Measurements from ENCODE around the gene C10orf53.

C10orf53 gene

GRCh38 chr10:49651039-49651835 lies 28.2 kb upstream of the C10orf53 start:
- Histone ChIP-seq H3K27me3 (ENCODE audit: insufficient read depth, low read depth, severe bottlenecking) (no peaks in the 10 kb centered on the region), H3K27ac (no peak overlapping the region), H3K4me3 (ENCODE audit: low read depth, low read length) (no peak overlapping the region), H3K9me3 (ENCODE audit: severe bottlenecking) (no peaks in the 10 kb centered on the region), H3K36me3 (no peaks in the 10 kb centered on the region)
- no peak for DNase-seq
- no peak for TF ChIP-seq CTCF (IDR thresholded peaks at IDR 0.05; ENCODE audit: low read depth, low read length)

GRCh38 chr10:49651917-49652316 lies 27.5 kb upstream of the C10orf53 start:
- Histone ChIP-seq H3K27ac (no peak overlapping the region), H3K36me3 (no peaks in the 10 kb centered on the region), H3K4me3 (ENCODE audit: low read depth, low read length) (no peak overlapping the region), H3K27me3 (ENCODE audit: insufficient read depth, low read depth, severe bottlenecking) (no peaks in the 10 kb centered on the region), H3K9me3 (ENCODE audit: severe bottlenecking) (no peaks in the 10 kb centered on the region)
- no peak for TF ChIP-seq CTCF (IDR thresholded peaks at IDR 0.05; ENCODE audit: low read depth, low read length)
- DNase-seq, result no peak

DNA sequence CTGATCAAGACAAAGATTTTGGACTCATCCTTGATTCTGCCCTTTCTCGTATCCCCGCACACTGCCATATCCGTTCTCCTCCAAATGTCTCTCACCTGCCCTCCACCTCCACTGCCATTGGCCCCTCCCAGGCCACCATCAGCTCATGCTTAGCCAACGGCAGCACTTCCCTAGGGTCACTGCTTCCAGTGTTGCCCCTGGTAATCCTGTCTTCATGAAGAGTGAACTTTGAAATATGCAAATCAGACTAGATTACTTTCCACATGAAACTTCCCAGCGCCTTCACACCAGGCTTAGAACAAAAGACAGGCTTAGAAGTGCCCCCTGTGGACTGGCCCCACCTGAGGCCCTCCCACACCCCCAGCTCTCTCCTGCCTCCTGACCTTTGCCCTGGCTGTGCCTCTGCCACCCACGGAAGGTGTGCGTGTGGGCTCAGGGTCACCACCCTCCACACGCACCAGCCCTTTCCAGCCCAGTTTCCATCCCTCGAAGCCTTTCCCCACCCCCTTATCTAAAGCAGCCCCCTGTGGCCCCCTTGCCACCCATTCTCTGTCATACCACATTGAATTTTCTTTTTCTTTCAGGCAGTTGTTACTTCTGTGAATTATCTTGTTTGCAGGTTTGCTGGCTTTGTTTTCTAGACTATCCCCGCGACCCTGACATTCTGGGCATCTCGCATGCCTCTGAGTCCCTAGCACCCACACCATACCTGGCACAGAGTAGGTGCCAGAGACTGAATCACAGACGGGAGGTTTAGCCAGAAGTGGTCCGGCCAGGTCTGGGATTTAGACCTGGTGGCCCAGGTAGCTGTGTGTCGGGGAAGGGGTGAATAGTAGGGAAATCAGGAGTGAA lies 26.8 kb upstream of the C10orf53 start:
- H3K27me3 ChIP-seq (ENCODE audit: insufficient read depth, low read depth, severe bottlenecking), result no peaks in the 10 kb centered on the region
- no peak for TF ChIP-seq CTCF (IDR thresholded peaks at IDR 0.05; ENCODE audit: low read depth, low read length)
- no peaks in the 10 kb centered on the region for H3K36me3 ChIP-seq
- H3K4me3 ChIP-seq (ENCODE audit: low read depth, low read length), result no peak overlapping the region
- H3K27ac ChIP-seq, result no peak overlapping the region
- no peaks in the 10 kb centered on the region for H3K9me3 ChIP-seq (ENCODE audit: severe bottlenecking)
- DNase-seq, result no peak

- no peak overlapping the region for H3K27ac ChIP-seq
- TF ChIP-seq CTCF (IDR thresholded peaks at IDR 0.05; ENCODE audit: low read depth, low read length), result no peak
- H3K27me3 ChIP-seq (ENCODE audit: insufficient read depth, low read depth, severe bottlenecking), result no peaks in the 10 kb centered on the region
- no peak overlapping the region for H3K4me3 ChIP-seq (ENCODE audit: low read depth, low read length)
- H3K9me3 ChIP-seq (ENCODE audit: severe bottlenecking), result no peaks in the 10 kb centered on the region
- DNase-seq, result no peak
- no peaks in the 10 kb centered on the region for H3K36me3 ChIP-seq
These were observed 26.1 kb upstream of the C10orf53 start for GRCh38 chr10:49653273-49653929.

DNA sequence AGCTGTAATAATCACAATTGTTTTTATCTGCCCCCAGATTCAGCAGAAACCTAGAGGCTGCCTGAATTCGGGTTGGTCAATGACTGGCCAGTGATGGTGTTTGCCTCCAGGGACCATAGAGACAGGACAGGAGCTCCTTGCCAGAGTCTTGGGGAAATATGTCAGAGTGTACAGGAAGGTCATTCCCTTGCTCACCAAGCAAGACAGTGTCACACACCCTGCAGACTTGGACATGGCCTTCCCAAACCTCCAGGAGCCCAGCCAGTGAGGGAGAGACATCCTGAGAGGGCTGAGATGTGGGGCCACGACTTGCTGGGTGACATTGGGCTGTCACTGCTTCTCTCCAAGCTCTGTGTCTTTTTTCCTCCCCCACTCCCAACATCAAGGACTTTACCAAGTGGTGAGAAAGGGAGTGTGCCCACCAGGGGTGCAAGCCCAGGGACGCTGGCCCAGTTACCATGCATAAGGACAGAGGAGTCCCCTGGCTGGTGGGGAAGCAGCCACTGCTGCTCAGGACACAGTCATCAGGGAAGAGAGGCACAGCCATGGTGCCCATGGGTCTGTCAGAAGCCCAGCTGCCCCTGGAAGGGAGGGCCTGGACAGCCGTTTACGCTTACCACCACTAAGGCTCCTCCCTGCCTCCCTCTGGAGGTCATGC lies 25.3 kb upstream of the C10orf53 start:
- Histone ChIP-seq H3K27ac (no peak overlapping the region), H3K4me3 (ENCODE audit: low read depth, low read length) (no peak overlapping the region), H3K36me3 (no peaks in the 10 kb centered on the region), H3K9me3 (ENCODE audit: severe bottlenecking) (no peaks in the 10 kb centered on the region), H3K27me3 (ENCODE audit: insufficient read depth, low read depth, severe bottlenecking) (no peaks in the 10 kb centered on the region)
- no peak for DNase-seq
- no peak for TF ChIP-seq CTCF (IDR thresholded peaks at IDR 0.05; ENCODE audit: low read depth, low read length)

All from WERI-Rb-1 (cell line).